Stimulated activated naive CD8-positive, alpha-beta T cell treated with anti-CD3 and anti-CD28 coated beads, Interleukin-15, amount 100 ng/mL, for 72 hours (primary cell): Measurements from ENCODE around the gene PTGR3.

Source experiments
- ATAC-seq: fragments of 150-1000 bp; cut with Tn5 transposase; 2 replicates; pipeline ENCODE4 v1.10.0; 2021; ENCODE audit warnings: mild to moderate bottlenecking, moderate library complexity
- DNase-seq, 2 donors: peaks; one replicate each; pipeline ENCODE4 v3.0.0; 2021 to 2022
- H3K27ac Mint-ChIP-seq, 2 donors: one replicate each; pipeline ENCODE4 v1.8.0; 2022; ENCODE audit warnings: mild to moderate bottlenecking in 2 of 2, mixed read lengths in 2 of 2, moderate library complexity in 2 of 2
- H3K27me3 Mint-ChIP-seq: one replicate; pipeline ENCODE4 v1.8.0; 2022; ENCODE audit warnings: mixed read lengths
- H3K4me1 Mint-ChIP-seq: one replicate; pipeline ENCODE4 v1.8.0; 2022; ENCODE audit warnings: mild to moderate bottlenecking, mixed read lengths
- H3K4me3 Mint-ChIP-seq, 2 donors: one replicate each; pipeline ENCODE4 v1.8.0; 2022; ENCODE audit warnings: mild to moderate bottlenecking in 2 of 2, mixed read lengths in 2 of 2, moderate library complexity in 1 of 2
- H3K9me3 Mint-ChIP-seq, 2 donors: one replicate each; pipeline ENCODE4 v1.8.0; 2022; ENCODE audit warnings: mixed read lengths in 2 of 2

The PTGR3 gene

DNA sequence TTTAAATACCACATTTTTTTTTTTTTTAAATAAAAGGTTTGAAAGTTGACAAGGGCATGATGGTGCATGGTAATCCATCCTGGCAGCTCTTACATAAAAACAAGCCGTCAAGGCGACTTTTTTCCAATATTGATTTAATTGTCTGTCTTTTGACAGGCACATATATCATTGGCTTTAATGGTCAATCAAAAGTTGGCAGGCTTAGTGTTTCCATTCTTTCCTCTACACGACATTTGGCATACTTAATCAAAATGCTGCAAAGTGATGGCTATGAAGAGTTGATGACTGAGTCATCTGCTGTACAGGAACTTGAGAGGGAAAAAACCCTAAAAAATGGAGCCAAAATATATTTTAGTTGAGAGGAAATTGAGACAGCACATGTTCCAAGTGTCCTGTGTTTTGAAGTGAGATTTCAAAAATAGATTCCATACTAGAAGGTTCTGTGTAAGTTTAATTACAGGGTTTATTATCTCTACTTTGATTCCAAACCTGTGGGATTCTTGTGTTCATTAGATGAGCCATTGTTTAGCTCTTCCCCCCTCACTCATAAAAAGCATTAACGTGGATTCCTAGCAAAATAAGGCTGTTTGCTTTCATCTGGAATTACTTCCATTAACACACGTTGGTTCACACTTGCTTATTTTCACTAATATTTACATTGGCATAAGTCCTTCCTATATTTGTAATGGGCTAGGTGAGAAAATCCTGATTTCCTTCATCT is 4.8 kb upstream of the PTGR3 start:
- Mint-ChIP-seq H3K9me3 (no peaks in the 10 kb centered on the region), H3K4me3 (peak overlapping the region in 1 of 2 donors; percentile 31), H3K27ac (peak overlapping the region in 1 of 2 donors; percentile 38), H3K4me1 (peaks cover 66% of the 10 kb centered on the region), H3K27me3 (no peaks in the 10 kb centered on the region)
- DNase-seq (no peak), ATAC-seq (no peak)

DNA sequence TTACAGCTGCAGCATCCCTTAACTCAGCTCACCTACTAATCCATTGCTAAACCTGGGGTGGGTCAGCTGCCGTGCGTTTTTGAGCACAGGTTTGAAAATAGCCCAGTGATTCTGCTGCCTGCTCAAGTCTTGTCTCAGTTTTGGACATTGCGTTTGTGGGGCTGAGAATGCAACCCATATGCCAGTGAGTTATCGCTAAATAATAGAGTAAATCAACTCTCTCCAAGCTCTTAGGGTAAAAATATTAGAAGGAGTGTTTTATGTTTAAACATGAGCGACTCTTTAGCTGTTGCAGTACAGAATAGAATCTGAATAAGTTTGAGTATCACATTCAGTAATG is 3.8 kb upstream of the PTGR3 start:
- H3K9me3 Mint-ChIP-seq, result no peaks in the 10 kb centered on the region
- peak overlapping the region in 1 of 2 donors; percentile 92 for H3K27ac Mint-ChIP-seq
- H3K27me3 Mint-ChIP-seq, result peaks cover 2% of the 10 kb centered on the region
- DNase-seq (no peak), ATAC-seq (no peak)
- peak overlapping the region; percentile 65 to 81 for H3K4me3 Mint-ChIP-seq
- H3K4me1 Mint-ChIP-seq, result peaks cover 66% of the 10 kb centered on the region

DNA sequence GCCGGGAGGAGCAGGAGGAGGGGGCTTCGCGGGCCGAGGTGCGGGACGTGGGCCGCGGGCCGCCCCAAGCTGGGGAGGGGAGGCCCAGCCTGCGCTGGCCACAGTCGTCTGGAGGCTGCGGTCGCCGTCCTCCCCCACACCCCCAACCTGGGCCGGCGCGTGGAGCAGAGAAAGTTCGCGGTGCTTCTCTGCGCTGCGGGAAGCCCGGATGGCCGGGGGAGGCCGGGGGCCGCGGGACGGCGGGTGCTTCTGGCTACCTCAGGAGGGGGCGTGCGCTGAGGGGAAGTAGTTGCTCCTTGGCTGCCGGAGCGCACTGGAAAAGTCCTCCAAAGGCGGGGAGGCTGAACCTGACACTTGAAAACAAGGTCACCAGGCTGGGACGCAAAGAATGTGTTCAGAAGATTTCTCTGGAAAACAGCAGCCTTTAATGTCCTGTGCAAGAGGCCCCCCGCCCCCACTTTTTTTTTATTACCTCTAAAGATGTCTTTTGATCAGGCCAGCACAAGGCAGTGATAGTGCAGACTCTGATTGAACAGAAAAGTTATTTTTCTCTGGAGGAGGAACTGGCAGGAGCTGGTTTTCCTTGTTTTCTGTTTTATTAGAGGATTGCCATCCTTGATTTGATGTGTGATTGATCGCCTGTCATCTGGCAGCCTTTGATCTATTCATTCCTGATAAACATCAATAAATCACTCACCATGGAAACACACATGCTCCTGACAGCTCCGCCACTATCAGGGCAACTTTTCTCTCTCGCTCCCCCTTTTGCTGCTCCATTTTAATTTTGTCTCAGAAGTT is 3.2 kb upstream of the PTGR3 start:
- peaks cover 7% of the 10 kb centered on the region for H3K27me3 Mint-ChIP-seq
- DNase-seq, result peak in 1 of 2 donors; percentile 31
- peaks cover 66% of the 10 kb centered on the region for H3K4me1 Mint-ChIP-seq
- ATAC-seq, result no peak
- peak overlapping the region in 1 of 2 donors; percentile 92 for H3K27ac Mint-ChIP-seq
- peak overlapping the region; percentile 65 to 81 for H3K4me3 Mint-ChIP-seq
- H3K9me3 Mint-ChIP-seq, result no peaks in the 10 kb centered on the region

DNA sequence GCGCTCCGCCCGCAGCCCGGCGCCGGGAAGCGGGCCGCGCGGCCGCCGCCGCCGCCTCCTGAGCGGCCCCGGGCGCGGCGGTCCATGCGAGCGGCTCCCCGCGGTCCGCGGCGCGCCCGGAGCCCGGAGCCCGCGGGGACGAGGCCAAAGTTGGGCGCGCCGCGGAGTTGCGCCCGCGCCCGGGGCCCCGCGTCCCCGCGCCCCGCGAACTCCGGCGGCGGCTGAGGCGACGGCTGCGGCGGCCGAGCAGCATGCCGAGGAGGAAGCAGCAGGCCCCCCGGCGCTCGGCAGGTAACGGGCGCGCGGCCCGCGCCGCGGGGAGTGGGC is 2.6 kb upstream of the PTGR3 start:
- DNase-seq (peak in 1 of 2 donors; percentile 28), ATAC-seq (no peak)
- Mint-ChIP-seq H3K4me1 (peaks cover 66% of the 10 kb centered on the region), H3K9me3 (no peaks in the 10 kb centered on the region), H3K27me3 (peaks cover 13% of the 10 kb centered on the region), H3K4me3 (peak overlapping the region in 1 of 2 donors; percentile 21), H3K27ac (no peak overlapping the region)

- Mint-ChIP-seq H3K27ac (peak overlapping the region; percentile 98 to 99), H3K4me1 (peaks cover 66% of the 10 kb centered on the region), H3K9me3 (no peaks in the 10 kb centered on the region), H3K27me3 (peaks cover 18% of the 10 kb centered on the region), H3K4me3 (peak overlapping the region; percentile 99 to 100)
- DNase-seq, result peak; percentile 31 to 44
- ATAC-seq, result no peak
These were observed 2.2 kb upstream of the PTGR3 start for GRCh38 chr18:75211002-75211621.

DNA sequence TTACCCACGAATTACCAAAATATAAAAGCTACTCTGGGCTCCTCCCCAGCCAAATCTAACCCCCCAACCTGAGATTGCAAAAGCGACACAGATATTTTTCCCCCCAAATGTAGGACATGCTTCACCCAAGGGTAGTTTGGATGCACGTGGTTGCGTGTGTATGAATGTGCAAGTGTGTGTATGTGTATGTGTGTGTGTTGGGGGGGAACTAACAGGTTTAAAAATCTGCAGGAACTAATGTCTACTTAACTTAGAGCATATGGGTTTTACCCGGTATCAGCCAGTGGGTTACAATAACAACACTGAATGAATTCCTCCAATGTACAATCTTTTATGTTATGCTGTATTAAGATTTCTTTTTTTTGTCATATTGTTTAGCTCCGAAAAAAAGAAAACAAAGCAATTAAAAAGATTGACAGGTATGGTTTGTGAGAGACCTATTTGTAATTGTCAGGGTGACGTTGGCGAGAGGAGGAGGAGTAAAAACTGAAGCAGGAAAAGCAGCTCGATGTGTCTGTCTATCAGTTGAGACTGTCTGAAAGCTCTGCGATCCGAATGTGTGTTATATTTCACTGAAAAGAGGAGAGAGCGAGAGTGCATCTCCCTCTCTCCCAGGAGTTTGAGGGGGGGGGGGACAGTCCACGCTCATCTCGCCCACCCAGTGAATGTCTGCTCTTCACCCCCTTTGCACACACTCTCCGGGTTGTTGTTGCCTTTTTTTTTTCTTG is 1.5 kb upstream of the PTGR3 start, which contains the start of gene TSHZ1:
Gene TSHZ1 (plus strand): TSS at position 524 of the 728 bp plus-strand sequence. CDS start 1,080 bp downstream, outside the sequence.
- H3K27ac Mint-ChIP-seq, result peak within 1 kb of the TSS; percentile 98 to 99
- H3K4me1 Mint-ChIP-seq, result peaks cover 66% of the 10 kb centered on the region
- ATAC-seq, result peak; percentile 42
- H3K4me3 Mint-ChIP-seq, result peak within 1 kb of the TSS; percentile 99 to 100
- peaks cover 25% of the 10 kb centered on the region for H3K27me3 Mint-ChIP-seq
- H3K9me3 Mint-ChIP-seq, result no peaks in the 10 kb centered on the region
- DNase-seq, result peak; percentile 45 to 66

GRCh38 chr18:75209951-75210258 is 966 bp upstream of the PTGR3 start:
- no peak for ATAC-seq

GRCh38 chr18:75208836-75209128 is 157 bp downstream of the PTGR3 start:
- Mint-ChIP-seq H3K4me3 (peak overlapping the region; percentile 99), H3K9me3 (no peaks in the 10 kb centered on the region), H3K27me3 (peaks cover 33% of the 10 kb centered on the region), H3K27ac (no peak overlapping the region), H3K4me1 (peaks cover 57% of the 10 kb centered on the region)
- DNase-seq (no peak), ATAC-seq (no peak)

More at GRCh38 chr18:75209951-75210258, 966 bp upstream of the PTGR3 start:
- peak overlapping the region; percentile 99 to 100 for H3K4me3 Mint-ChIP-seq
- peaks cover 66% of the 10 kb centered on the region for H3K4me1 Mint-ChIP-seq
- no peaks in the 10 kb centered on the region for H3K9me3 Mint-ChIP-seq
- no peak for DNase-seq
- peaks cover 30% of the 10 kb centered on the region for H3K27me3 Mint-ChIP-seq
- H3K27ac Mint-ChIP-seq, result peak overlapping the region; percentile 98

GRCh38 chr18:75208155-75208835 is 644 bp downstream of the PTGR3 start:
- ATAC-seq, result peak; percentile 10
- Mint-ChIP-seq H3K4me3 (peak overlapping the region; percentile 96 to 99), H3K9me3 (no peaks in the 10 kb centered on the region), H3K27me3 (peaks cover 33% of the 10 kb centered on the region), H3K27ac (peak overlapping the region; percentile 95 to 96), H3K4me1 (peaks cover 52% of the 10 kb centered on the region)
- peak; percentile 21 to 57 for DNase-seq

GRCh38 chr18:75207310-75208154 is 1.4 kb downstream of the PTGR3 start:
- H3K9me3 Mint-ChIP-seq, result no peaks in the 10 kb centered on the region
- H3K27ac Mint-ChIP-seq, result peak overlapping the region; percentile 95 to 96
- DNase-seq (peak; percentile 48 to 49), ATAC-seq (peak; percentile 39)
- H3K4me3 Mint-ChIP-seq, result peak overlapping the region; percentile 96 to 99
- peaks cover 45% of the 10 kb centered on the region for H3K4me1 Mint-ChIP-seq
- peaks cover 33% of the 10 kb centered on the region for H3K27me3 Mint-ChIP-seq

GRCh38 chr18:75206452-75207309 is 2.3 kb downstream of the PTGR3 start:
- no peak for ATAC-seq
- Mint-ChIP-seq H3K27ac (no peak overlapping the region), H3K4me1 (peaks cover 41% of the 10 kb centered on the region)

DNA sequence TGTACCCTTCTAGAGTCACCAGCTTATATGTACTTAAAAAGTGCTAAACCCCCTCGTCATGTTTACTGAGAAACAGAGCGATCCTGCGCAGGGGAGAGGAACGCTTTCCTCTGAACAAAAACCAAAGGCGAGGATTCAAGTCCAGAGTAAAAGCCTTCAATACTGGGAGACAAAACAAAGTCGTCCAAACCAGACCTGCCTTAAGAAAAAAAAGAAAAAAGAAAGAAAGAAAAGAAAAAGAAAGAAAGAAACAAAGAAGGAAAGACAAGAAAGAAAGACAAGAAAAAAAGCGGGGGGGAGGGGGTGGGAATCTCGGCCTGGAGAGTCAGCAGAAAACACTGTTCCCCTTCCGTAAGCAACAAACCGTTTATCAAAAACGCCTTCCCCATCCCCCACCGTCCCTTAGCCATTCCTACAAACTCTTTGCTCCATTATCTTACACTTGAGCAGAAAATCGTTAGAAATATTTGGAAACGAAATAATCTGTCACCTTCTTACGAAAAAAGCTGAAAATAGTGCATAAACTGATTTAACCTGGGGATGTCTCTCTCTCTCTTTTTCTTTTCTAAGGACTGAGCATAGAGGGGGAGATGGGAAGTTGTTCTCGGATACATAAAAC is 3.3 kb downstream of the PTGR3 start:
- no peak for DNase-seq
- Mint-ChIP-seq H3K27ac (no peak overlapping the region), H3K27me3 (peaks cover 33% of the 10 kb centered on the region), H3K9me3 (no peaks in the 10 kb centered on the region), H3K4me3 (peak overlapping the region; percentile 76 to 86), H3K4me1 (peaks cover 45% of the 10 kb centered on the region)
- ATAC-seq, result no peak

More at GRCh38 chr18:75206452-75207309, 2.3 kb downstream of the PTGR3 start:
- peaks cover 33% of the 10 kb centered on the region for H3K27me3 Mint-ChIP-seq
- H3K9me3 Mint-ChIP-seq, result no peaks in the 10 kb centered on the region
- H3K4me3 Mint-ChIP-seq, result peak overlapping the region; percentile 96 to 99
- no peak for DNase-seq
